HFFc6 (cell line): ENCODE results near the gene KRT26. TPM values are rescaled to one million over a fixed set of nuclear protein-coding genes. Genes with fewer than 3 reads are reported as not detected.

Experiments used
- DNase-seq: peaks from one replicate; pipeline ENCODE4 v3.0.0-alpha.2; 2018
- H3K27ac Mint-ChIP-seq: 2 replicates; pipeline ENCODE4 v1.8.0; 2020; ENCODE audit warnings: mild to moderate bottlenecking, mixed read lengths
- H3K27me3 Mint-ChIP-seq: 2 replicates; pipeline ENCODE4 v1.8.0; 2021; ENCODE audit warnings: mild to moderate bottlenecking, moderate library complexity, mixed read lengths; ENCODE audit not compliant: insufficient read depth
- H3K36me3 Mint-ChIP-seq: 2 replicates; pipeline ENCODE4 v1.8.0; 2021; ENCODE audit warnings: low read depth, mixed read lengths
- H3K4me1 Mint-ChIP-seq: 2 replicates; pipeline ENCODE4 v1.8.0; 2020; ENCODE audit warnings: low read depth, mixed read lengths
- H3K4me3 Mint-ChIP-seq: 2 replicates; pipeline ENCODE4 v1.8.0; 2020; ENCODE audit warnings: mild to moderate bottlenecking, moderate library complexity, mixed read lengths
- H3K9me3 Mint-ChIP-seq: 2 replicates; pipeline ENCODE4 v1.8.0; 2020; ENCODE audit warnings: mild to moderate bottlenecking, mixed read lengths
- total RNA-seq, 6 experiments: library from RNA; stranded (reverse); fragmentation: NEBNext Ultra II Directional; extraction: Animal tissue kit (Norgen Biotek cat#: 25700); gene quantifications; 2 replicates in 1 of 6; 3 replicates in 5 of 6; pipeline ENCODE4 v1.2.3, GENCODE V29; 2021
- TF ChIP-seq, protein P1 (sequence below): fragments of 200-600 bp; sonication (generic); IDR thresholded peaks from 2 replicates; pipeline ENCODE4 v1.5.0; 2021; ENCODE audit warnings: antibody characterized with exemption, mild to moderate bottlenecking

The KRT26 gene
- total RNA-seq, 6 experiments from 2014 or later: not detected

- Mint-ChIP-seq H3K4me1 (peaks cover 5% of the 10 kb centered on the region; the same call in 1 of the 2 replicates), H3K27me3 (peaks cover 19% of the 10 kb centered on the region), H3K27ac (no peak overlapping the region), H3K9me3 (0 out of 2 replicates have a peak, but pooled peaks cover 5% of the 10 kb centered on the region), H3K4me3 (no peak overlapping the region), H3K36me3 (no peaks in the 10 kb centered on the region)
- DNase-seq: no peak
- TF ChIP-seq, protein P1, sequence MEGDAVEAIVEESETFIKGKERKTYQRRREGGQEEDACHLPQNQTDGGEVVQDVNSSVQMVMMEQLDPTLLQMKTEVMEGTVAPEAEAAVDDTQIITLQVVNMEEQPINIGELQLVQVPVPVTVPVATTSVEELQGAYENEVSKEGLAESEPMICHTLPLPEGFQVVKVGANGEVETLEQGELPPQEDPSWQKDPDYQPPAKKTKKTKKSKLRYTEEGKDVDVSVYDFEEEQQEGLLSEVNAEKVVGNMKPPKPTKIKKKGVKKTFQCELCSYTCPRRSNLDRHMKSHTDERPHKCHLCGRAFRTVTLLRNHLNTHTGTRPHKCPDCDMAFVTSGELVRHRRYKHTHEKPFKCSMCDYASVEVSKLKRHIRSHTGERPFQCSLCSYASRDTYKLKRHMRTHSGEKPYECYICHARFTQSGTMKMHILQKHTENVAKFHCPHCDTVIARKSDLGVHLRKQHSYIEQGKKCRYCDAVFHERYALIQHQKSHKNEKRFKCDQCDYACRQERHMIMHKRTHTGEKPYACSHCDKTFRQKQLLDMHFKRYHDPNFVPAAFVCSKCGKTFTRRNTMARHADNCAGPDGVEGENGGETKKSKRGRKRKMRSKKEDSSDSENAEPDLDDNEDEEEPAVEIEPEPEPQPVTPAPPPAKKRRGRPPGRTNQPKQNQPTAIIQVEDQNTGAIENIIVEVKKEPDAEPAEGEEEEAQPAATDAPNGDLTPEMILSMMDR: no peak
These were observed 29.2 kb upstream of the KRT26 start for GRCh38 chr17:40801157-40801556.

DNA sequence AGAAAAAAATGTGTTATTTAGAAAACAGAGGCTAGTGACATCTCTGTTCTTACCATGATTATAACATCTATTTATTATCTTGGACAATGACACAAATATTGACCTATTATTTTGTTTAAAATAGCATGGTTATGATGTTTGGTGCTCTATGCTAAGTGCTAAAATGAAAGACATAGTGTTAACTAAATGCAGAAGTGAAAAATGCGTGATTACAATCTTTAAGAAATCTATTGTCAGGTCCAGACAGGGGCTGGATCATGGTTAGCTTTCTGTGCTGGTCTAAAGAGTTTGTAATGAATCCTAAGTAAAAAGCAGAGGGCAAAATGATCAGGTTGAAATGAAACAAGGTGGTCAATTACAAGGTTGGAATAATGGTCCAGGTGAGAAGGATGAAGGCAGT lies 28.4 kb upstream of the KRT26 start:
- no peak for DNase-seq
- TF ChIP-seq, protein P1: no peak
- H3K4me3 Mint-ChIP-seq: no peak overlapping the region
- 0 out of 2 replicates have a peak, but pooled peaks cover 4% of the 10 kb centered on the region for H3K9me3 Mint-ChIP-seq
- H3K4me1 Mint-ChIP-seq: peaks cover 5% of the 10 kb centered on the region; the same call in 1 of the 2 replicates
- no peaks in the 10 kb centered on the region for H3K36me3 Mint-ChIP-seq
- no peak overlapping the region for H3K27ac Mint-ChIP-seq
- H3K27me3 Mint-ChIP-seq: peaks cover 19% of the 10 kb centered on the region

- Mint-ChIP-seq H3K27ac (no peak within 1 kb of the TSS), H3K36me3 (no peaks in the 10 kb centered on the region), H3K4me1 (peaks cover 5% of the 10 kb centered on the region; the same call in 1 of the 2 replicates), H3K4me3 (no peak within 1 kb of the TSS), H3K27me3 (peaks cover 19% of the 10 kb centered on the region), H3K9me3 (no peaks in the 10 kb centered on the region)
- DNase-seq: no peak
- TF ChIP-seq, protein P1: no peak
These were observed 27.9 kb upstream of the KRT26 start, which contains the start of gene KRT28 for GRCh38 chr17:40799859-40800258. Gene KRT28, minus strand, starts transcription at chr17:40799959. Its CDS starts 66 bp downstream, at chr17:40799893.

- H3K27me3 Mint-ChIP-seq: peaks cover 26% of the 10 kb centered on the region
- no peaks in the 10 kb centered on the region for H3K4me1 Mint-ChIP-seq
- no peaks in the 10 kb centered on the region for H3K9me3 Mint-ChIP-seq
- DNase-seq: no peak
- H3K27ac Mint-ChIP-seq: no peak overlapping the region
- H3K36me3 Mint-ChIP-seq: no peaks in the 10 kb centered on the region
- no peak overlapping the region for H3K4me3 Mint-ChIP-seq
- TF ChIP-seq, protein P1: no peak
These were observed 24.8 kb upstream of the KRT26 start for GRCh38 chr17:40796846-40797245.

GRCh38 chr17:40795019-40795667 lies 23.1 kb upstream of the KRT26 start:
- no peak for DNase-seq
- no peak overlapping the region for H3K27ac Mint-ChIP-seq
- no peak overlapping the region for H3K4me3 Mint-ChIP-seq

More at GRCh38 chr17:40795019-40795667, 23.1 kb upstream of the KRT26 start:
- no peaks in the 10 kb centered on the region for H3K4me1 Mint-ChIP-seq
- no peaks in the 10 kb centered on the region for H3K36me3 Mint-ChIP-seq
- no peaks in the 10 kb centered on the region for H3K9me3 Mint-ChIP-seq
- TF ChIP-seq, protein P1: no peak
- H3K27me3 Mint-ChIP-seq: peaks cover 26% of the 10 kb centered on the region
